Immature natural killer cell (primary cell): Measurements from ENCODE around the gene NCBP2L. TPM values are rescaled to one million over a fixed set of nuclear protein-coding genes. Genes with fewer than 3 reads are reported as not detected.

Source experiments
- DNase-seq, 3 donors: peaks; one replicate each; pipeline ENCODE4 v3.0.0; 2022; ENCODE audit warnings: mixed read lengths in 1 of 3
- H3K27ac Mint-ChIP-seq, 6 donors: one replicate each; pipeline ENCODE4 v1.8.0; 2020; ENCODE audit warnings: mixed read lengths in 6 of 6, mild to moderate bottlenecking in 5 of 6, inconsistent platforms in 4 of 6, moderate library complexity in 3 of 6
- H3K27me3 Mint-ChIP-seq, 3 donors: one replicate each; pipeline ENCODE4 v1.8.0; 2020 to 2021; ENCODE audit warnings: low read depth in 3 of 3, mild to moderate bottlenecking in 3 of 3, mixed read lengths in 3 of 3, moderate library complexity in 3 of 3, inconsistent platforms in 1 of 3
- H3K36me3 Mint-ChIP-seq, 3 donors: one replicate each; pipeline ENCODE4 v1.8.0; 2020; ENCODE audit warnings: mixed read lengths in 3 of 3, inconsistent platforms in 2 of 3, mild to moderate bottlenecking in 2 of 3
- H3K4me1 Mint-ChIP-seq, 2 donors: one replicate each; pipeline ENCODE4 v1.8.0; 2020; ENCODE audit warnings: inconsistent platforms in 2 of 2, mild to moderate bottlenecking in 2 of 2, mixed read lengths in 2 of 2, moderate library complexity in 1 of 2
- H3K4me3 Mint-ChIP-seq, 5 donors: one replicate each; pipeline ENCODE4 v1.8.0; 2020; ENCODE audit warnings: mild to moderate bottlenecking in 5 of 5, mixed read lengths in 5 of 5, inconsistent platforms in 3 of 5, moderate library complexity in 3 of 5
- H3K9me3 Mint-ChIP-seq, 6 donors: one replicate each; pipeline ENCODE4 v1.8.0; 2020; ENCODE audit warnings: mild to moderate bottlenecking in 6 of 6, mixed read lengths in 6 of 6, inconsistent platforms in 4 of 6, moderate library complexity in 3 of 6
- polyA plus RNA-seq, 3 donors: library from polyadenylated mRNA; unstranded; fragments of 300-500 nt; fragmentation: Illumina TruSeq; gene quantifications; one replicate each; pipeline ENCODE4 v1.2.3, GENCODE V29; 2021

The NCBP2L gene
- polyA plus RNA-seq, 3 donors from 2014 or later, result not detected

DNA sequence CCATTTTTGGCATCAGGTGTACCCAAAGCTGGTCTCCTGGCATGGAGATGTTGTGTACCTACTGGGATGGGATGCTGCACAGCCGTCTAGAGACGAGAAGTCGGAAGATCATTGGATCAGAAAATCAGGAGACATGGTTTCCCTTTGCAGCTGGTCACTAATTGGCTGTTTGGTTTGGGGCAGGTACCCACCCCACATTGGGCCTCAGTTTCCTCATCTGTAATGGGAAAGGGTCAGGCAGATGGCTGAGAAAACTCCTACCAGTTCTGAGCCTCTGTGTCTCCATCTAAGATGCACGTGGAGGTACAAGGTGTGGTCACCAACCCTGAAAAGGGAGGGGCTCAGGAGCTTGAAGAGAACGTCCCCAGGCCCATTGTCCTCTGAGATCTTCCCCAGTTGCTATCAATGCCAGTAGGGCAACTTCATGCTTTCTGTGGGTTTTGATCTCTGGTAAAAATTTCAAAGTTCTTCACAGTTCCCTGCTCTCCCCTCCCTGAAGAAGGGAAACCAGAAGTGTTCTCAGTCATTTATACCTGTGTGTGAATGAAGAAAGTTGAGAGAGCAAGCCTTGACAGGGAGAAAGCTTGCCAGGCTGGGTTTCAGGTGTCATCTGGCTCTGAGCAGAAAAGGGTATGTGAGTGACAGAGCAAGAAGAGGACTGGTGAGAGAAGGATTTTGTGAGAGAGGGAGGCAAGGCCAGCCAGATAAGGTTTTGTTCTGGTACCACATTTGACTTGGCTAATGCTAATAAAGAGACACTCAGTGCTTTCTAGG lies 17.0 kb upstream of the NCBP2L start:
- Mint-ChIP-seq H3K36me3 (no peaks in the 10 kb centered on the region), H3K27ac (peak overlapping the region in 1 of 6 donors; percentile 60)

DNA sequence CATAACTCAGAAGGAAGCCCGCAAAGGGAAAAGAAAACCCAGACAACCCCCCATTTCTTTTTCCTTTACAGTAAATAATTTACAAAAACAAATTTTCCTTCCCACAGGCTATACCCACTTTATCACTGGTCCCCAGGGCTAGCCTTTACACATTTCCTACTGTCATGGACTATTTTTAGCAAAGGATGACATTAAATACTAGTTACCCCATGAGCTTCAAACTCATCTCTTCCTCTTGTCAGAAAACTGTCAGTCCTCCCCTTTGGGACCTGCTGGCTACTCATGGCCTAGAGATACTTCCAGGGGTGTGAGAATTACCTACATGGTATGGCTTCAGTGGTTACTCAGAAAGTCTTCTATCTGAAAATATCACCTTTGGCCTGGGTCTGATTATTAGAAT lies 13.9 kb upstream of the NCBP2L start:
- DNase-seq, result no peak
- H3K27me3 Mint-ChIP-seq, result no peaks in the 10 kb centered on the region
- H3K9me3 Mint-ChIP-seq, result no peaks in the 10 kb centered on the region
- no peak overlapping the region for H3K4me3 Mint-ChIP-seq
- H3K27ac Mint-ChIP-seq, result no peak overlapping the region
- H3K36me3 Mint-ChIP-seq, result no peaks in the 10 kb centered on the region
- H3K4me1 Mint-ChIP-seq, result no peaks in the 10 kb centered on the region

More for the DNA sequence above, 17.0 kb upstream of the NCBP2L start:
- no peak overlapping the region for H3K4me3 Mint-ChIP-seq
- H3K4me1 Mint-ChIP-seq, result peaks cover 0 to 7% of the 10 kb centered on the region in 2 donors
- no peak for DNase-seq
- H3K27me3 Mint-ChIP-seq, result no peaks in the 10 kb centered on the region
- no peaks in the 10 kb centered on the region for H3K9me3 Mint-ChIP-seq

DNA sequence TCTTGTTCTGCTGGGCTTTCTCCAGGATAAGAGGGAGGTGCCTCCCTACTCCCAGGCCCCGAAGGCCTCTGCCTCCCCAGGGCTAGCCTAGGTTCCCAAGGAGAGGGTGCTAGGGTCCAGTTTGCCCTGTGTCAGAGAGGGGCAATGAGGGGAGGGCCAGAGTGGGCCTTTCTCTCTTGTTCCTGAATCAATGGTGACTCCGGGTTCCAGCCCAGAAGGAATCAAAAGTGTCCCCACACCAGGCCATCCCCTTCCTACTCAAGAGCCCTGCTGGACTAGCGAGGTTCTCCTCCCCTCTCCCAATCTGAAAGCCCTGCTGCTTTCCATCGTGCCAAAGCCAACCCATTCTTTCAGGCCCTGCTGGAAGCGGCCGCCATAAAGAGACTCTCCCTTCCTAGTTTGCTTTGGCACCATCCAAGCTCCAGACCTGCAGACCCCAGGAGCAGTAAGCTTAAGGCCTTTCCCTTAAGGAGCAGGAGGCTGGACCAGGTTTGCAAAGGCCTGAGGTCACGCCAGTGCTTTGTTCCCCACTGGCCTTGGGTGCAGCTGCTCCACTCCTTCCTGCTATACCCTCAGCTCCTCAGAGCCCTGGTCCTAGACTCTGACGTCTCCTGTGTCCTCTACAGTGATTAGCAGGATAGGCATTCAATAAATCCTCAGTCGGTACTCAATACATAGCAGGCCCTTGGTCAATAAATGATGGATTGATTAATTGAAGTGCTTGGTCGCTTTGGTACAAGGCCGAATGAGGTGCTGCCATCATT lies 12.5 kb upstream of the NCBP2L start:
- DNase-seq, result no peak
- H3K36me3 Mint-ChIP-seq, result no peaks in the 10 kb centered on the region
- no peak overlapping the region for H3K27ac Mint-ChIP-seq
- peaks cover 0 to 2% of the 10 kb centered on the region in 2 donors for H3K4me1 Mint-ChIP-seq
- no peaks in the 10 kb centered on the region for H3K9me3 Mint-ChIP-seq
- H3K27me3 Mint-ChIP-seq, result peaks cover 0 to 2% (median 0%) of the 10 kb centered on the region in 3 donors
- no peak overlapping the region for H3K4me3 Mint-ChIP-seq

DNA sequence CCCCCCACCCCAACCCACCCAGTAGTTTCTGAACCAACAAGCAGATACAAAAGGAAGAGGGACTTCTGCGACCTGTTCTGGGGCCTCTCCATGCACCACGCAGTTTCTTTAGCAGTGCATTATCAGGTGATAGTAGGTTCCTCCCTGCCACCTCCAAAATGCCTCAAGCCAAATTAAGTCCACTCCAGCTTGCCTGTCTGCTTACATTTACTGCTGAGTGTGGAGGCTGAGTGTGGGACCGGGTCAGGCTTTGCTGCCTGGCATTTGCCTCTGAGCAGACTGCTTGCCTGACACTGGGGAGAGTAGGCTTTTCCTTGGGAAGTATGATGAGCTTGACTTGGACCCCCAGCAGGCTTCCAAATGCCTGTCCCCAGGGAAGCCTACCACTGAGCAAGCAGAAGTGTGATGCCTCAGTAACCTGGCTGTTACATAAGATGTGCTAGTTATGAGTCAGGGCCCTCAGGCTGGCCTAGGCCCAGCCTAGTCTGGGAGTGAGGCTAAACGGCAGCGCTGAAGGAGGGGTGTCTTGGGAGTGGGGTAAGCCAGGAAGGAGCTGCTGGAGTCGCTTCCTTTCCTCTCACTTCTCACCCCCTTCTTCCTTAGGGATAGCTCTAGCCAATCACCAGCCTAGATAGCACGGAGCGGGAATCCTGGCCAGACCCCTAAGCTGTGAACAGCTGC lies 10.9 kb upstream of the NCBP2L start:
- no peak overlapping the region for H3K4me3 Mint-ChIP-seq
- DNase-seq, result no peak

DNA sequence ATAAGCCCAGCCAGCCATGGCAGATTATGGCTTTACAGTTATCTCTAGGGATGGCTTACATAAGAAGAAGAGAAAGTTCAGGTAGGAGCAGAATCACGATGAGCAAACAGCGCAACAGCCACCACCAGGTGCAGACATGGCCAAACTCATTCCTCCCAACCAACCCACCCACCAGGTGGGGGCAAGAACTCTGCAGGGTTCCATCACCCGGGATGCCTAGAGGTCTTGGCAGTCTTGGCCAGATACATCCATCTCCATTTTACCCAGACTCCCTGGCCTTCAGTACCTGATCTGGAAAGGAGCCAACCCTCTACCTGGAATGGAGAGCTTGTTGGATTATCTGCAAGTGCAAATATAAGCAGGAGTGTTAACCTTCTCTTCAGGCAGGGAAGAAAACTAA lies 9.5 kb upstream of the NCBP2L start:
- H3K4me1 Mint-ChIP-seq, result peaks cover 0 to 4% of the 10 kb centered on the region in 2 donors
- no peak overlapping the region for H3K27ac Mint-ChIP-seq
- DNase-seq, result no peak
- H3K36me3 Mint-ChIP-seq, result no peaks in the 10 kb centered on the region
- H3K27me3 Mint-ChIP-seq, result peaks cover 0 to 2% (median 0%) of the 10 kb centered on the region in 3 donors
- no peak overlapping the region for H3K4me3 Mint-ChIP-seq
- H3K9me3 Mint-ChIP-seq, result no peaks in the 10 kb centered on the region

More for the DNA sequence above, 10.9 kb upstream of the NCBP2L start:
- no peaks in the 10 kb centered on the region for H3K36me3 Mint-ChIP-seq
- no peak overlapping the region for H3K27ac Mint-ChIP-seq
- H3K9me3 Mint-ChIP-seq, result no peaks in the 10 kb centered on the region
- peaks cover 0 to 4% of the 10 kb centered on the region in 2 donors for H3K4me1 Mint-ChIP-seq
- peaks cover 0 to 2% (median 0%) of the 10 kb centered on the region in 3 donors for H3K27me3 Mint-ChIP-seq

DNA sequence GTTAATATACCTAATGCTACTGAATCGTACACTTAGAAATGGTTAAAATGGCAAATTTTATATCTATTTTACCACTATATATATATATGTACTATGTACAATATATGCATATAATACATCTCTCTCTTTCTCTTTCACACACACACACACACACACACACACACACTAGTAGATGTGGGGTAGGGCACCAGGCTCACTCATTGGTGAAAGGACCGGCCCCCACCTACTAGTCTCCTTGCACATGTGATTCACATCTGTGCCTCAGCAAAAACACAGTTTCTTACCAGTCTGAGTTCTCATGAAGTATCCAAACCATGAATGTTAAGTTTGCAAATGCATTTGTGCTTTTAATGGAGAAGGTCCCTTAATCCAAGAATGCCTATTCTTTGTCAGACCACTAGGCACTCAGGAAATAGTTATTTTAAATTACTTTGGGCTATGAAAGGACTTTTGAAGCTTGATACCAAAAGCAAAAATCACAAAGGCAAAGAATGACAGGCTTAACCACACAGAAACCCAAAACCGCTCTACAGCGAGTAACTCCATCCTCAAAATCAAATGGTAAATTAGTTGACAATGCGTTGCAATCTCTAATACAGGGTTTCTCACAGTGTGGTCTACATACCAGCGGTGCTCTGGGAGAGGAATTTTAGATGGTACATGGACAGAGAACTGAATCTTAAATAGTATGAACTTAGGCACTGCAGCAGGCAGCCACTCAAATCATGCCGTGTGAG lies 7.8 kb upstream of the NCBP2L start:
- Mint-ChIP-seq H3K36me3 (no peaks in the 10 kb centered on the region), H3K4me3 (no peak overlapping the region), H3K27ac (no peak overlapping the region), H3K27me3 (peaks cover 0 to 2% (median 1%) of the 10 kb centered on the region in 3 donors), H3K4me1 (peaks cover 0 to 9% of the 10 kb centered on the region in 2 donors), H3K9me3 (no peaks in the 10 kb centered on the region)
- peak in 1 of 3 donors; percentile 4 for DNase-seq

DNA sequence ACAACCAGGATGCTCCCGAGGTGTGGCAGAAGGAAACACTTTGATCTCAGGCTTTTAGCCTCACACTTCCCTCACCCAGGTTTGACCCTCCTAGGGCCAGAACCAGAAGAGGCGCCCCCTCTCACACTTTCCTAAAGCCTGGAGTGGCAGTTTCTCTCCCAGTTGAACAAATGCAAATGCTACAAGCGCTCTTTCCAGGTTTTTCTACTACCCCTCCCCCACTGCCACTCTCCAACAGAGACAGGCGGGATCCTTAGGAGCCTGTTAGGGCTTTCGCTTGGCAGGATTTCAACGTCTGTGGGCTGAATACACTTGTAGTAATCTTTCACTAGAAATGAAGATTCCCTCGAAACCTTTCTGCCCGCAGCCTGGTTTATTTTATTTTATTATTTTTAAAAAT lies 4.3 kb upstream of the NCBP2L start:
- no peaks in the 10 kb centered on the region for H3K36me3 Mint-ChIP-seq
- H3K4me1 Mint-ChIP-seq, result peaks cover 11 to 18% of the 10 kb centered on the region in 2 donors
- H3K9me3 Mint-ChIP-seq, result no peaks in the 10 kb centered on the region
- H3K4me3 Mint-ChIP-seq, result no peak overlapping the region
- no peak overlapping the region for H3K27ac Mint-ChIP-seq
- no peak for DNase-seq
- H3K27me3 Mint-ChIP-seq, result peaks cover 1 to 6% (median 1%) of the 10 kb centered on the region in 3 donors

DNA sequence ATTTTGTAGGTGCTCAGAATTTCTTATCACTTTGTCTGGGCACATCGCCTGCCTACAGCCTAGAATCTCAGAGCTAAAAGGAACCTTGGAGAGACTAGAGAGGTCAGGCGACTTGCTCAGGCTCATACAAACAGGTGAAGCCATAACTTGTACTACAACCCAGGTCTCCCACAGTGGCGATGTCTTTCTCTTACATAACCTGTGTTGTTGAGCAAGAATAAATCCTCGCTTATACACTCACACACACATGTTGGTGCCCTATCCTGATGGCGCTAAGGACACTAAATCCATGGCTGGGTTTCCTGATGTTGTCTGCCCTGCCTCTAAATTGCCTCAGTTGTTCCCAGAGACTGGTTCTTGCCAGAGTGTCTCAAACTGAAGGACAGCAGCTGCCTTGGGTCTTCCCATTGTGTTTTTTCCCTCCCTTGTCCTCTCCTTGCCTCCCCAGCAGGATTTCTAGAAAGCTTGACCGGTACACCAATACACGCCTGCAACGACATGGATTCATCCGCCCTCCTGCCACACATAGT lies 3.6 kb upstream of the NCBP2L start:
- Mint-ChIP-seq H3K27ac (peak overlapping the region in 1 of 6 donors; percentile 16), H3K4me3 (peak overlapping the region in 2 of 5 donors; percentile 20 to 44), H3K36me3 (no peaks in the 10 kb centered on the region), H3K4me1 (peaks cover 11 to 18% of the 10 kb centered on the region in 2 donors), H3K9me3 (no peaks in the 10 kb centered on the region), H3K27me3 (peaks cover 1 to 6% (median 1%) of the 10 kb centered on the region in 3 donors)
- no peak for DNase-seq

DNA sequence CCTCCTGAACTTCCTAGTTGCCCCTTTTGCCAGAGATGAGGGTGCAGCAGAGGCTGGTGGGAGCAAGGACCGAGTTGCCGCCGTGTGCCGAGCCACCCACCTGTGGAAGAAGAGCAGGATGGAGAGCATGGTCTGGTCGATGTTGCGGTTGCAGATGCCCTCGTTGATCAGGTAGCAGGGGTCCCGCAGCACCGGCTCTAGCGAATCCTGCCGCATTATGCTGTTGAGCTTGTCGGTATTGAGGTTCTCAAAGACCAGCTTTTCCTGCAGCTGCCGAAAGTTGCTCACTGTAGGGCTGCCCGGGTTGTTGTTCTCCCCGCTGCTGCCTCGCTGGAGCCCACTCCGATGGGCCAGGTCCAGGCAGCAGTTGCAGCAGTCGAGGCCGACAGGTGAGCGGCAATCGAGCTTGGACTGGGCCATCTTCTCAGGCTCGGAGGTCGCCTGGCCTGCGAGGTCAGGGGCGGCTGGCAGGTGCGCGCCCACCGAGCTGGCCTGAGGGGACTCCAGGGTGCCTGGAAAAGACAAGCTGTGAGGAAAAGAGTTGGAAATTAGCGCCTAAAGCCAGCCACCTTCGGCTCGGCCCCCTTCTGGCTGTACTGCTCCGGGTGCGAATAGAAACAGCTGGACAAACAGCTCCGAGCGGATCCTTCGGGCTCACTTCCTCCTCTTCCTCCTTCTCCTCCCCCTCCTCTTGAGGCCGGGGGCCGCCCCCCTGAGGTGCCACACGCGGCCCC lies 2.4 kb upstream of the NCBP2L start:
- Mint-ChIP-seq H3K27me3 (peaks cover 1 to 4% (median 1%) of the 10 kb centered on the region in 3 donors), H3K9me3 (no peaks in the 10 kb centered on the region), H3K4me3 (peak overlapping the region; percentile 64 to 93 (median 84)), H3K27ac (no peak overlapping the region), H3K4me1 (peaks cover 11 to 16% of the 10 kb centered on the region in 2 donors), H3K36me3 (no peaks in the 10 kb centered on the region)
- DNase-seq, result peak in 1 of 3 donors; percentile 3

DNA sequence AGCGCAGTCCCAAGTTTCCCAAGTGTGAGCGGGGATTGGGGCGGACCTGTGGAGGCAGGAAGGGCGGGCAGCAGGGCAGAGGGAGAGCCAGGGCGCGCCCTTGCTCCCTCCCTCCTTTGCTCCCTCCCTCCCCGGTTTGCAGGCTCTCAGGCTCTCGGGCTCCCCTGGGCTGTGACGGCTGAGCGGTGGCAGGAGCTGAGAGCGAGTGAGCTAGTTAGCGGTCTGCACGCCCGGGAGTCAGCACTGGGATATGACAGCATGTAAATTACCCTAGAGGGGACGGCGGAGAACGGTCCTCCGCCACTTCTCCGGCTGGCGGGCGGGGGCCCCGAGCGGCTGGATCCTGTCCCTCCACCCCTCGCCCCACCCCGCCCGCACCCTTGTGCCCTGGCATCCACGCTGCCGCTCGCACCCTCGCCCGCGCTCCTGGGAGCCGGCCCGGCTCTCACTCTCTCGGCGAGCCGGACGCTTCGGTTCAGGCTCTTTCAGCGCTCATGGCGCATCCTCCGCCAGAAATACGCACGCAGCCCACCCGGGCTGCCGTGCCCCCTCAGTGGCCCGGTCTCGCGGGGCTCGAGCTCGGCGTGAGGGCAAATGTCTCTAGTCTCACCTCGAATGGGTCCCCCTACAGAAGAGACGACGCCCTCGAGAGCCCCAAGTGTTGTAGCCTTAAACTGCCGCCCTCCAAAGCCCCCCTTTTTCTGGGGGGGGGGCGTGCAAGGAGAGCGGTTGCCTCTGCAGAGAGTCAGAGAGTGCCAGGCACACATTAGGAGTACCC lies 1.6 kb upstream of the NCBP2L start, which contains the start of gene TSC22D3:
TSC22D3 (minus strand) TSS at position 54 of the 778 bp plus-strand sequence. CDS start 368 bp downstream, outside the sequence.
- H3K27ac Mint-ChIP-seq, result peak within 1 kb of the TSS; percentile 51 to 84 (median 68)

DNA sequence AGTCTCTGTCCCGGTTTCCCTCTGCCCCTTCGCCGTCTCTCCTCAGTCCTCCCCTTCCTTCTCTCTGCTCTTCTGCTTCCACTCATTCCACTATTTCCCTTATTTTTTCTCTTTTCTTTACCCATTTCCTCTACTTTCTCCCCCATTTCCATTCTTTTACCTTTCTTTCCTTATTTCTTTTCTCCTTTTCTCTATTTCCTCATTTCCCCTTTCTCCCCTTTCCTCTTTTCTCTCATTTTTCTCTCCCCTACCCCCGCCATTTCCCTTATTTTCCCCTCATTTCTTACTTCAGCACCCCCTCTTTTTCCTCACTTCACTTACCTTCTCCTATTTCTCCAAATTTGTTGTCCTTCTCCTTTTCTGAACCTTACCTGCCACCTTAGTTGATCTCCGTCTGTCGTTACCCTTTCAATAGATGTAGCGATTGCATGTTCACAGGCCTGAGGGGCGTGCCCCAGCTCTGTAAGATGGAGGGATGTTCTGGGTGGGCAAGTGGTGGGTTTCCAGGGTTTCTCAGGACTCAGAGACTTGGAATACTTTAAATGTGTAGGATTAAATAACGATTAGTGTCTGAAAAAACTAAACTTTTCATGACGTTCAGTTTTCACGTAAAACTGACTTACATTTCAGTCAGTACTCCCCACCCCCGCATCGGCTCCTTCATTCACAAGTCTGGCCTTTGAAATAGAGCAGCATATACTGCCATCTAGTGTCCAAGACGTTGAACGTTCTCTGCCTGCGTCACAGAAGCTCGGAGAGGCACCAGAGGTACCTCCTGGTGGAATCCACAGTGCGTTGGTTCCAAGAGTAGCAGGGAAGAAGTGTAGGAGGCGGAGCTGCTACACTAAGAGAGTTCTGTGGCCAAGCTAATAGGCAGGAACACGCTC lies 641 bp upstream of the NCBP2L start:
- peak; percentile 75 to 81 (median 76) for DNase-seq
- Mint-ChIP-seq H3K27me3 (peaks cover 1 to 6% (median 1%) of the 10 kb centered on the region in 3 donors), H3K36me3 (no peaks in the 10 kb centered on the region), H3K27ac (peak overlapping the region; percentile 38 to 84 (median 68)), H3K4me1 (peaks cover 11 to 15% of the 10 kb centered on the region in 2 donors), H3K4me3 (peak overlapping the region; percentile 81 to 93 (median 89)), H3K9me3 (no peaks in the 10 kb centered on the region)

More for the DNA sequence above, 1.6 kb upstream of the NCBP2L start, which contains the start of gene TSC22D3:
- no peaks in the 10 kb centered on the region for H3K9me3 Mint-ChIP-seq
- H3K27me3 Mint-ChIP-seq, result peaks cover 1 to 6% (median 1%) of the 10 kb centered on the region in 3 donors
- H3K4me1 Mint-ChIP-seq, result peaks cover 11 to 15% of the 10 kb centered on the region in 2 donors
- H3K4me3 Mint-ChIP-seq, result peak within 1 kb of the TSS; percentile 81 to 93 (median 89)
- peak; percentile 46 to 59 (median 48) for DNase-seq
- no peaks in the 10 kb centered on the region for H3K36me3 Mint-ChIP-seq
